ENCODE data around the gene TESPA1.

TESPA1 gene

DNA sequence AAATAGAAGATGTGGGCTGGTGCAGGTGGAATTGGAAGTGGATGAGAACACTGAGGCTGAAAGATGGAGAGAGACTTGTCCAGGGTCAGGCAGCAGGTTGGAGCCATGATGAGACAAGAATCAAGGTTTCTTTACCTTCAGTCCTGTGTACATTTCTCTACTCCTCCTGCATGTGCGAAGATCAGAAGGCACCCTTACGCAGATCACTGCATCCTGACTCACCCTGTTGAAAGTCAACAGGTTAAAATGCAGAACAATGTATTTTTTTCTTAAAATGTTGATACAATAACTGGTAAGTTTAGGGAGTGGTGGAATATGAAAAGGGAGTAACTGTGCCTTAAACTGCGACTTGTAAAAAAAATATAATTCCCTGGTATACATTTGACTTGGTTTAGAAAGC is 47.8 kb downstream of the TESPA1 start:
- Histone ChIP-seq H3K4me1 (ENCODE audit: control insufficient read depth, low read length) (peaks cover 10% of the 10 kb centered on the region), H4K20me1 (ENCODE audit: control insufficient read depth, insufficient read depth, low read depth, low read length) (no peaks in the 10 kb centered on the region), H3K27ac (ENCODE audit: low read depth, low read length) (no peak overlapping the region), H3K79me2 (ENCODE audit: control insufficient read depth, low read length) (no peaks in the 10 kb centered on the region), H3K9me2 (replicated peaks; ENCODE audit: control insufficient read depth, low read length) (no peaks in the 10 kb centered on the region), H3K4me2 (ENCODE audit: low read length) (no peak overlapping the region), H3K27me3 (ENCODE audit: control insufficient read depth, low read length) (no peaks in the 10 kb centered on the region), H3F3A (ENCODE audit: control insufficient read depth, insufficient read depth) (no peaks in the 10 kb centered on the region), H3K9me3 (ENCODE audit: control insufficient read depth, insufficient read depth, low read length) (no peaks in the 10 kb centered on the region), H3K4me3 (ENCODE audit: low read length) (no peak overlapping the region), H3K36me3 (ENCODE audit: control insufficient read depth, low read length) (no peaks in the 10 kb centered on the region)
- TF ChIP-seq EZH2phosphoT487 (IDR thresholded peaks at IDR 0.05; ENCODE audit: borderline replicate concordance, low read length): no peak
- TF ChIP-seq, protein P1, sequence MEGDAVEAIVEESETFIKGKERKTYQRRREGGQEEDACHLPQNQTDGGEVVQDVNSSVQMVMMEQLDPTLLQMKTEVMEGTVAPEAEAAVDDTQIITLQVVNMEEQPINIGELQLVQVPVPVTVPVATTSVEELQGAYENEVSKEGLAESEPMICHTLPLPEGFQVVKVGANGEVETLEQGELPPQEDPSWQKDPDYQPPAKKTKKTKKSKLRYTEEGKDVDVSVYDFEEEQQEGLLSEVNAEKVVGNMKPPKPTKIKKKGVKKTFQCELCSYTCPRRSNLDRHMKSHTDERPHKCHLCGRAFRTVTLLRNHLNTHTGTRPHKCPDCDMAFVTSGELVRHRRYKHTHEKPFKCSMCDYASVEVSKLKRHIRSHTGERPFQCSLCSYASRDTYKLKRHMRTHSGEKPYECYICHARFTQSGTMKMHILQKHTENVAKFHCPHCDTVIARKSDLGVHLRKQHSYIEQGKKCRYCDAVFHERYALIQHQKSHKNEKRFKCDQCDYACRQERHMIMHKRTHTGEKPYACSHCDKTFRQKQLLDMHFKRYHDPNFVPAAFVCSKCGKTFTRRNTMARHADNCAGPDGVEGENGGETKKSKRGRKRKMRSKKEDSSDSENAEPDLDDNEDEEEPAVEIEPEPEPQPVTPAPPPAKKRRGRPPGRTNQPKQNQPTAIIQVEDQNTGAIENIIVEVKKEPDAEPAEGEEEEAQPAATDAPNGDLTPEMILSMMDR (IDR thresholded peaks at IDR 0.05; ENCODE audit: low read depth, low read length, poor library complexity, severe bottlenecking): no peak

DNA sequence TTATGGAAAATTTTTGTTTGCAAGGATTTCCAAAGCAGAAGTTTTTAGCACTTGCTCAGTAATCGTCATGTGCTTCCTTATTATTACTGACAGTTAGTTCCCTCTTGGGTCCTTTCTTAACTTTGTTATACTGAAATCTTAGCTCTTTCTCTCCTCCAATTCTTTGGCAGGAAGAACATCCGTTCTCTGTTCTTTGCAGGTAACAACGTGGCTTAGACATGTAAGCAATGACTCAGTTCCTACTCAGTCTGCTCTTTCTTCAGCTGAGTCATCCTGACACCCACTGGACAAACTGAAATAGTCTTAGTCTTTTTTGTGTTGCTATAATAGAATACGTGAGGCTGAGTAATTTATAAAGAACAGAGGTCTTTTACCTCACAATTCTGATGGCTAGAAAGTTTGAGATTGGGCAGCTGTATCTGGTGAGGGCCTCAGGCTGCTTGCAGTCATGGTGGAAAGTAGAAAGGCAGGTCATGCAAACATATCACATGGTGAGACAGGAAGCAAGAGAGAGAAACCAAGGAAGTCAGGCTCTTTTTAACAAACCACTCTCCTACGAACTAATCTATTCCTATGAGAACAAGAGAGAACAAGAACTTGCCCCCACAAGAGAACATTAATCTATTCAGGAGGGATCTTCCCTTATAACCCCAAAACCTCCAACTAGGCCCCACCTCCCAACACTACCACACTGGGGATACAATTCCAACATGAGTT is 49.2 kb downstream of the TESPA1 start:
- H3K4me3 ChIP-seq (ENCODE audit: low read length): no peak overlapping the region
- no peaks in the 10 kb centered on the region for H3F3A ChIP-seq (ENCODE audit: control insufficient read depth, insufficient read depth)
- H3K79me2 ChIP-seq (ENCODE audit: control insufficient read depth, low read length): no peaks in the 10 kb centered on the region
- no peaks in the 10 kb centered on the region for H4K20me1 ChIP-seq (ENCODE audit: control insufficient read depth, insufficient read depth, low read depth, low read length)
- H3K9me3 ChIP-seq (ENCODE audit: control insufficient read depth, insufficient read depth, low read length): no peaks in the 10 kb centered on the region
- H3K36me3 ChIP-seq (ENCODE audit: control insufficient read depth, low read length): no peaks in the 10 kb centered on the region
- no peak for TF ChIP-seq EZH2phosphoT487 (IDR thresholded peaks at IDR 0.05; ENCODE audit: borderline replicate concordance, low read length)
- TF ChIP-seq, protein P1 (IDR thresholded peaks at IDR 0.05; ENCODE audit: low read depth, low read length, poor library complexity, severe bottlenecking): no peak
- peaks cover 10% of the 10 kb centered on the region for H3K4me1 ChIP-seq (ENCODE audit: control insufficient read depth, low read length)
- H3K27me3 ChIP-seq (ENCODE audit: control insufficient read depth, low read length): no peaks in the 10 kb centered on the region
- H3K9me2 ChIP-seq (replicated peaks; ENCODE audit: control insufficient read depth, low read length): no peaks in the 10 kb centered on the region
- H3K4me2 ChIP-seq (ENCODE audit: low read length): no peak overlapping the region
- H3K27ac ChIP-seq (ENCODE audit: low read depth, low read length): no peak overlapping the region

DNA sequence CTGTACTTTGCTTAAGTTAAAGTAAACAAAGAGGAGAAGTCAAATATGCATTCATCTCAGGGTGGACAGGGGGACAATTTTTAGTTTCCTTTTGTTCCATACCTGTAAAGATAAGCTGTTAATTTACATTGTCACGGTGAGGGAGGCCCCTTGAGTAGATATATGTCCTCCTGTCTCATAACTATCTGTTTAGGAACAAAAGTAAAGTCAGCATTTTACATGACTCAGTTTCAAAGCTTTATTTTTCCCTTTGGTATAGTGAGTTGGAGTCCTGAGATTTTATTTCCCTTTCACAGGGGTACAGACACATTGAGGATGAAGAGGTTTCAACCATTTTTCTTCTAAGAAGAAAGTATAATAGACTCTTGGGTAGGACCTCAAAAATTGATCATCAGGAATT is 50.1 kb downstream of the TESPA1 start:
- no peaks in the 10 kb centered on the region for H3K9me2 ChIP-seq (replicated peaks; ENCODE audit: control insufficient read depth, low read length)
- no peak overlapping the region for H3K4me3 ChIP-seq (ENCODE audit: low read length)
- H3K4me2 ChIP-seq (ENCODE audit: low read length): no peak overlapping the region
- TF ChIP-seq EZH2phosphoT487 (IDR thresholded peaks at IDR 0.05; ENCODE audit: borderline replicate concordance, low read length): no peak
- TF ChIP-seq, protein P1 (IDR thresholded peaks at IDR 0.05; ENCODE audit: low read depth, low read length, poor library complexity, severe bottlenecking): no peak
- no peaks in the 10 kb centered on the region; the same call in 1 of the 2 replicates for H3K9me3 ChIP-seq (ENCODE audit: control insufficient read depth, insufficient read depth, low read length)
- no peaks in the 10 kb centered on the region for H3K36me3 ChIP-seq (ENCODE audit: control insufficient read depth, low read length)
- no peaks in the 10 kb centered on the region for H3K79me2 ChIP-seq (ENCODE audit: control insufficient read depth, low read length)
- H3K27ac ChIP-seq (ENCODE audit: low read depth, low read length): no peak overlapping the region
- no peaks in the 10 kb centered on the region for H4K20me1 ChIP-seq (ENCODE audit: control insufficient read depth, insufficient read depth, low read depth, low read length)
- H3K27me3 ChIP-seq (ENCODE audit: control insufficient read depth, low read length): no peaks in the 10 kb centered on the region
- H3F3A ChIP-seq (ENCODE audit: control insufficient read depth, insufficient read depth): no peaks in the 10 kb centered on the region
- H3K4me1 ChIP-seq (ENCODE audit: control insufficient read depth, low read length): peaks cover 10% of the 10 kb centered on the region

All from DOHH2 (cell line).